HG03103 (cell line): ENCODE measurements around the gene C21orf91.

ENCODE experiments used
- ATAC-seq: cut with Tn5 transposase; IDR thresholded peaks from one replicate; pipeline ENCODE4 v1.9.1; 2021; ENCODE audit warnings: low read depth; ENCODE audit not compliant: unreplicated experiment

Gene C21orf91

GRCh38 chr21:17819114-17819876 lies at the start of gene C21orf91:
C21orf91 (minus strand) TSS chr21:17819356; CDS start chr21:17818318, 1,038 bp downstream.
- ATAC-seq = peak; percentile 79

GRCh38 chr21:17866590-17866989 lies 47.4 kb upstream of the C21orf91 start:
- no peak for ATAC-seq

GRCh38 chr21:17859661-17860060 lies 40.5 kb upstream of the C21orf91 start:
- no peak for ATAC-seq

- no peak for ATAC-seq
Observed at GRCh38 chr21:17858747-17859146, 39.6 kb upstream of the C21orf91 start.

GRCh38 chr21:17854745-17855144 lies 35.6 kb upstream of the C21orf91 start:
- no peak for ATAC-seq

GRCh38 chr21:17853393-17854275 lies 34.5 kb upstream of the C21orf91 start:
- no peak for ATAC-seq

- peak; percentile 98 for ATAC-seq
Observed at GRCh38 chr21:17848228-17848627, 29.1 kb upstream of the C21orf91 start.

GRCh38 chr21:17841103-17841502 lies 21.9 kb upstream of the C21orf91 start:
- no peak for ATAC-seq

GRCh38 chr21:17834639-17835354 lies 15.6 kb upstream of the C21orf91 start:
- ATAC-seq = no peak

- ATAC-seq = no peak
Observed at GRCh38 chr21:17829472-17829871, 10.3 kb upstream of the C21orf91 start.

- no peak for ATAC-seq
Observed at GRCh38 chr21:17828223-17828622, 9.1 kb upstream of the C21orf91 start.

GRCh38 chr21:17823846-17824245 lies 4.7 kb upstream of the C21orf91 start:
- no peak for ATAC-seq

GRCh38 chr21:17821121-17821520 lies 2.0 kb upstream of the C21orf91 start:
- no peak for ATAC-seq

- peak; percentile 70 for ATAC-seq
Observed at GRCh38 chr21:17819877-17820229, 697 bp upstream of the C21orf91 start.

GRCh38 chr21:17818186-17819113 lies 706 bp downstream of the C21orf91 start:
- ATAC-seq = peak; percentile 8

GRCh38 chr21:17813353-17813752 lies 5.8 kb downstream of the C21orf91 start:
- no peak for ATAC-seq

GRCh38 chr21:17805966-17806365 lies 13.2 kb downstream of the C21orf91 start:
- ATAC-seq = no peak

- ATAC-seq = no peak
Observed at GRCh38 chr21:17803536-17803935, 15.6 kb downstream of the C21orf91 start.

- ATAC-seq = no peak
Observed at GRCh38 chr21:17802572-17802971, 16.6 kb downstream of the C21orf91 start.
